ENCODE results near the gene GTF2F1. TPM values are rescaled to one million over a fixed set of nuclear protein-coding genes. Genes with fewer than 3 reads are reported as not detected.

Gene GTF2F1
- total RNA-seq, 4 donors from 2014 or later: 31.4 to 46.7 (median 39.4) TPM

GRCh38 chr19:6373813-6374108 is 19.2 kb downstream of the GTF2F1 start:
- no peak for DNase-seq (ENCODE audit: low spot score in 2 of 2)
- no peaks in the 10 kb centered on the region for H3K27me3 ChIP-seq
- H3K4me3 ChIP-seq: peak overlapping the region; percentile 84
- peaks cover 20% of the 10 kb centered on the region for H3K36me3 ChIP-seq
- TF ChIP-seq EP300 (IDR thresholded peaks at IDR 0.05): no peak
- TF ChIP-seq POLR2AphosphoS5 (IDR thresholded peaks at IDR 0.05): no peak
- no peak for TF ChIP-seq CTCF (IDR thresholded peaks at IDR 0.05)
- no peak for TF ChIP-seq POLR2A (IDR thresholded peaks at IDR 0.05)
- H3K4me1 ChIP-seq: peaks cover 28% of the 10 kb centered on the region
- H3K9me3 ChIP-seq: no peaks in the 10 kb centered on the region
- 13% methylated on average over 5 of the region's 5 CpGs for WGBS
- H3K27ac ChIP-seq: peak overlapping the region; percentile 2

- Histone ChIP-seq H3K27ac (peak overlapping the region; percentile 95), H3K4me3 (peak overlapping the region; percentile 84), H3K9me3 (no peaks in the 10 kb centered on the region), H3K36me3 (peaks cover 25% of the 10 kb centered on the region), H3K27me3 (no peaks in the 10 kb centered on the region), H3K4me1 (peaks cover 28% of the 10 kb centered on the region)
- DNase-seq (ENCODE audit: low spot score in 2 of 2): peak; percentile 99
- TF ChIP-seq CTCF (IDR thresholded peaks at IDR 0.05): no peak
- TF ChIP-seq POLR2A (IDR thresholded peaks at IDR 0.05): no peak
- TF ChIP-seq POLR2AphosphoS5 (IDR thresholded peaks at IDR 0.05): no peak
- TF ChIP-seq EP300 (IDR thresholded peaks at IDR 0.05): no peak
- under 1% methylated on average over 31 of the region's 53 CpGs for WGBS
These were observed 19.7 kb downstream of the GTF2F1 start for GRCh38 chr19:6373096-6373812.

GRCh38 chr19:6372594-6373095 is 20.3 kb downstream of the GTF2F1 start, which contains the start of gene ALKBH7:
Gene ALKBH7, plus strand, starts transcription at chr19:6372794. Its CDS starts 27 bp downstream, at chr19:6372821.
- Histone ChIP-seq H3K27ac (peak within 1 kb of the TSS; percentile 95), H3K27me3 (no peaks in the 10 kb centered on the region), H3K9me3 (no peaks in the 10 kb centered on the region), H3K4me3 (peak within 1 kb of the TSS; percentile 84), H3K36me3 (peaks cover 31% of the 10 kb centered on the region), H3K4me1 (peaks cover 28% of the 10 kb centered on the region)
- peak; percentile 99 to 100 for DNase-seq (ENCODE audit: low spot score in 2 of 2)
- under 1% methylated on average over 23 of the region's 47 CpGs for WGBS
- TF ChIP-seq POLR2A (IDR thresholded peaks at IDR 0.05) (peak in 1 of 2 donors; percentile 11), EP300 (IDR thresholded peaks at IDR 0.05) (no peak), POLR2AphosphoS5 (IDR thresholded peaks at IDR 0.05) (peak in 2 of 3 donors; percentile 60 to 84), CTCF (IDR thresholded peaks at IDR 0.05) (no peak)

- Histone ChIP-seq H3K4me1 (peaks cover 18% of the 10 kb centered on the region), H3K4me3 (no peak overlapping the region), H3K9me3 (no peaks in the 10 kb centered on the region), H3K27me3 (no peaks in the 10 kb centered on the region), H3K27ac (no peak overlapping the region), H3K36me3 (peaks cover 60% of the 10 kb centered on the region)
- TF ChIP-seq CTCF (IDR thresholded peaks at IDR 0.05): no peak
- TF ChIP-seq EP300 (IDR thresholded peaks at IDR 0.05): no peak
- TF ChIP-seq POLR2A (IDR thresholded peaks at IDR 0.05): no peak
- TF ChIP-seq POLR2AphosphoS5 (IDR thresholded peaks at IDR 0.05): no peak
- no peak for DNase-seq (ENCODE audit: low spot score in 2 of 2)
- WGBS: 96% methylated on average over 21 of the region's 21 CpGs
These were observed 28.6 kb downstream of the GTF2F1 start for GRCh38 chr19:6364353-6364752.

GRCh38 chr19:6362351-6362801 is 30.6 kb downstream of the GTF2F1 start:
- WGBS: 16% methylated on average over 10 of the region's 11 CpGs
- Histone ChIP-seq H3K4me1 (peaks cover 18% of the 10 kb centered on the region), H3K27ac (peak overlapping the region; percentile 74), H3K4me3 (peak overlapping the region; percentile 80), H3K27me3 (no peaks in the 10 kb centered on the region), H3K36me3 (peaks cover 40% of the 10 kb centered on the region), H3K9me3 (no peaks in the 10 kb centered on the region)
- DNase-seq (ENCODE audit: low spot score in 2 of 2): no peak
- TF ChIP-seq EP300 (IDR thresholded peaks at IDR 0.05) (no peak), POLR2AphosphoS5 (IDR thresholded peaks at IDR 0.05) (no peak), CTCF (IDR thresholded peaks at IDR 0.05) (no peak), POLR2A (IDR thresholded peaks at IDR 0.05) (no peak)

Data from suprapubic skin (tissue), 4 donors.